OCI-LY7 (cell line): ENCODE data around the gene ZNF24. TPM values are rescaled to one million over a fixed set of nuclear protein-coding genes. Genes with fewer than 3 reads are reported as not detected.
A peak's percentile ranks its signal among the peaks of the same experiment; 100 is the strongest.

Source experiments
- BruUV-seq: library from RNA; stranded (reverse); fragments of 400-500 nt; replicated peaks from 2 replicates; lab custom pipeline; 2021; lab: Mats Ljungman, UMichigan
- CTCF ChIA-PET: fragments of 300-600 bp; sonication (Branson Sonifier 250); formaldehyde crosslinking; loops from one replicate; lab custom pipeline; 2022; ENCODE audit warnings: antibody characterized with exemption; ENCODE audit not compliant: unreplicated experiment; lab: Charles Lee
- POLR2A ChIA-PET: fragments of 300-600 bp; sonication (Branson Sonifier 250); formaldehyde crosslinking; loops from one replicate; lab custom pipeline; 2022; ENCODE audit warnings: antibody characterized with exemption; lab: Charles Lee
- DNase-seq: peaks from one replicate; pipeline ENCODE4 v3.0.0-alpha.2; 2015; ENCODE audit warnings: low spot score
- H2AFZ ChIP-seq: fragments of 200-600 bp; sonication (generic), shearing (Covaris generic); 2 replicates; pipeline ENCODE4 v1.6.1; 2014; ENCODE audit warnings: mild to moderate bottlenecking, antibody characterized with exemption, low read length, moderate library complexity
- H3K27ac ChIP-seq: fragments of 200-600 bp; sonication (generic); 2 replicates; pipeline ENCODE4 v1.5.1; 2014; ENCODE audit warnings: mixed run types, low read depth, mild to moderate bottlenecking, moderate library complexity, low read length, inconsistent platforms; ENCODE audit not compliant: poor library complexity, severe bottlenecking
- H3K36me3 ChIP-seq: fragments of 200-600 bp; sonication (generic); 2 replicates; pipeline ENCODE4 v1.6.1; 2014; ENCODE audit warnings: mild to moderate bottlenecking, antibody characterized with exemption, low read length, moderate library complexity, mixed read lengths; ENCODE audit not compliant: insufficient read depth
- H3K4me1 ChIP-seq: fragments of 200-600 bp; sonication (generic); 2 replicates; pipeline ENCODE4 v1.5.1; 2014; ENCODE audit warnings: mild to moderate bottlenecking, low read length; ENCODE audit not compliant: insufficient read depth, poor library complexity, severe bottlenecking
- H3K4me2 ChIP-seq: fragments of 200-600 bp; sonication (generic); 2 replicates; pipeline ENCODE4 v1.6.1; 2014; ENCODE audit warnings: mild to moderate bottlenecking, low read length
- H3K4me3 ChIP-seq: fragments of 200-600 bp; sonication (generic); 2 replicates; pipeline ENCODE4 v1.5.1; 2014; ENCODE audit warnings: mild to moderate bottlenecking, low read depth, low read length; ENCODE audit not compliant: poor library complexity, severe bottlenecking
- H3K79me2 ChIP-seq: fragments of 200-600 bp; sonication (generic); 2 replicates; pipeline ENCODE4 v1.6.1; 2016; ENCODE audit warnings: low read depth, mild to moderate bottlenecking, low read length, moderate library complexity, mixed read lengths; ENCODE audit not compliant: insufficient read depth
- H3K9me2 ChIP-seq: fragments of 200-600 bp; sonication (generic); 2 replicates; pipeline ENCODE4 v1.6.1; 2016; ENCODE audit warnings: mild to moderate bottlenecking, low read length, mixed read lengths; ENCODE audit not compliant: insufficient read depth
- H3K9me3 ChIP-seq: fragments of 200-600 bp; sonication (generic); 2 replicates; pipeline ENCODE4 v1.6.1; 2014; ENCODE audit warnings: mild to moderate bottlenecking, mixed run types, low read length, mixed read lengths
- H4K20me1 ChIP-seq: fragments of 200-600 bp; sonication (generic); 2 replicates; pipeline ENCODE4 v1.6.1; 2014; ENCODE audit warnings: mild to moderate bottlenecking, antibody characterized with exemption, low read length, moderate library complexity, mixed read lengths; ENCODE audit not compliant: insufficient read depth
- CTCF ChIP-seq: fragments of 200-600 bp; sonication (generic); conservative IDR thresholded peaks from 2 replicates; pipeline ENCODE4 v1.5.1; 2014; ENCODE audit warnings: mild to moderate bottlenecking, antibody characterized with exemption, low read length, moderate library complexity, mixed read lengths
- EZH2phosphoT487 ChIP-seq: fragments of 200-600 bp; sonication (generic); IDR thresholded peaks from 2 replicates; pipeline ENCODE4 v1.6.1; 2018; ENCODE audit warnings: low read depth, borderline replicate concordance, mild to moderate bottlenecking, mixed run types, antibody characterized with exemption, low read length, moderate library complexity, mixed read lengths
- intact Hi-C: fragments of 100-400 bp; cut with micrococcal nuclease; formaldehyde crosslinking; loops from one replicate; pipeline ENCODE4 v1.10.0; 2022; ENCODE audit not compliant: unreplicated experiment
- total RNA-seq, 2 experiments: library from RNA; depleted of rRNA in 1 of 2; stranded (reverse); fragments of >200 nt in 1 of 2; shearing (Covaris generic) in 1 of 2; gene quantifications; 2 replicates each; pipeline ENCODE4 v1.2.3, GENCODE V29; 2014 to 2022

ZNF24 gene
- total RNA-seq, 2 experiments from 2014 or later = 13.6 to 29.8 TPM

DNA sequence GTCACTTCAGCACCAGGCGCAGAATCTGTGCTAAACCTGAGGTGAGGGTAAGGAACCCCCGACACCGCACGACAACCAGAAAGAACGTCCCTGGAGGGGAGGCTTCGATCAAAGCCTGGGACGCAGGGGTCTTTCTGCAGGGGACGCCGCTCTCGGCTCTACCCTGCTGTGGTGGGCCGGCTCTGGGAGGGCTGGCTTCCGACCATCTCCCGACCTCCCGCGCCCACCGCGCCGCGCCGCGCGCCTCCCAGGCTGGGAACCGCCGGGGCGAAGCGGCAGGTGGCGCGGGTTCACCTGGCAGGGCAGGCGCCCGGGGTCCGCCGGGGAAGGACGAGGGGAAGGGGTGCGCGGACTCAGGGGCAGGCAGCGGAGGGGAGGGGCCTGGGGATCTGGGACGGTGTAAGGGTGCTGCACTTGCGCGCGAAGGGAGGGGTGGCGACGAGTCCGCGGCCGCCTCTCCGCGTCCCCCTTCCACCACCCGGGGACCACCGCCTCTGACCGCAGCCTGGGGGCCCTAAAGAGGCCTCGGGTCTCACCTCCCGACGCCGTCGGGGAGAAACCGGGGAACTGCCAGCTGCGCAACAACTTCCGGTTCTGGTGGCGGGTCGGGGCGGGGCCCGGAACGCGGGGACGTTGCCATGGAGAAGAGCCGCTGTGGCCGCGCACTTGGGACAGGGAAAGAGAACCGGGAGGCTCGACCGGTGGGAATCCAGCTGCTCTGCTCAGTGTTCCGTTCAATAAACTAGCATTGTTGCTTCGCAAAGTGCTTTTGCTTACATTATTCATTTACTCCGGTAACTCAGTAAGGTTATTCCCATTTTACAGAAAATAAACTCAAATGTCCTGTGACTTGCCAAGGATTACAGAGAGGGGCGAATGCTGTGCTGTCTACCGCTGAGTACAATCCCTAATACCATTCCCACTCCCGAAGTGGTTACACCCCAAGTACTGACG, 32.8 kb upstream of the ZNF24 start, which contains the start of gene ZNF396:
Gene ZNF396, minus strand, starts transcription at position 596 of the 954 bp plus-strand sequence. CDS start 3,045 bp downstream, outside the sequence.
- peak; percentile 53 for DNase-seq
- POLR2A ChIA-PET = no interaction called here

GRCh38 chr18:35376393-35376741, 32.1 kb upstream of the ZNF24 start:
- ChIA-PET CTCF (no interaction called here), POLR2A (no interaction called here)
- H3K36me3 ChIP-seq = no peaks in the 10 kb centered on the region
- H3K4me3 ChIP-seq = peak overlapping the region; percentile 74
- H3K9me2 ChIP-seq = no peaks in the 10 kb centered on the region
- no peak for DNase-seq
- no peak for TF ChIP-seq EZH2phosphoT487
- no peak for TF ChIP-seq CTCF
- intact Hi-C loops = no loop called here
- H3K27ac ChIP-seq = no peak overlapping the region
- no TSS peak for BruUV-seq
- H2AFZ ChIP-seq = peak overlapping the region; percentile 87; the same call in 1 of the 2 replicates
- no peaks in the 10 kb centered on the region for H3K79me2 ChIP-seq
- no peaks in the 10 kb centered on the region for H4K20me1 ChIP-seq
- no peaks in the 10 kb centered on the region for H3K9me3 ChIP-seq
- peaks cover 5% of the 10 kb centered on the region for H3K4me1 ChIP-seq
- peak overlapping the region; percentile 91 for H3K4me2 ChIP-seq

More for the DNA sequence above, 32.8 kb upstream of the ZNF24 start, which contains the start of gene ZNF396:
- Histone ChIP-seq H3K4me2 (peak within 1 kb of the TSS; percentile 91), H3K9me3 (no peaks in the 10 kb centered on the region), H3K9me2 (no peaks in the 10 kb centered on the region), H3K4me1 (peaks cover 5% of the 10 kb centered on the region), H2AFZ (peak within 1 kb of the TSS; percentile 87), H4K20me1 (no peaks in the 10 kb centered on the region), H3K79me2 (no peaks in the 10 kb centered on the region), H3K4me3 (peak within 1 kb of the TSS; percentile 74), H3K36me3 (no peaks in the 10 kb centered on the region), H3K27ac (no peak within 1 kb of the TSS)
- intact Hi-C loops = no loop called here
- BruUV-seq = no TSS peak
- CTCF ChIA-PET = no interaction called here
- no peak for TF ChIP-seq EZH2phosphoT487
- no peak for TF ChIP-seq CTCF

- no peak for TF ChIP-seq EZH2phosphoT487
- no peak for TF ChIP-seq CTCF
- Histone ChIP-seq H3K4me2 (no peak overlapping the region), H3K36me3 (no peaks in the 10 kb centered on the region), H3K4me1 (peaks cover 5% of the 10 kb centered on the region), H4K20me1 (no peaks in the 10 kb centered on the region), H3K9me2 (no peaks in the 10 kb centered on the region), H2AFZ (no peak overlapping the region), H3K4me3 (no peak overlapping the region), H3K9me3 (no peaks in the 10 kb centered on the region), H3K79me2 (no peaks in the 10 kb centered on the region), H3K27ac (no peak overlapping the region)
- POLR2A ChIA-PET = no interaction called here
- intact Hi-C loops = no loop called here
- CTCF ChIA-PET = no interaction called here
- DNase-seq = no peak
- BruUV-seq = no TSS peak
Measured at GRCh38 chr18:35374708-35375107, 30.5 kb upstream of the ZNF24 start.
